H9 (cell line): ENCODE data around the gene LARGE1. TPM values are rescaled to one million over a fixed set of nuclear protein-coding genes. Genes with fewer than 3 reads are reported as not detected.
A peak's percentile ranks its signal among the peaks of the same experiment; 100 is the strongest.

Experiments used
- DNase-seq: peaks from one replicate; pipeline ENCODE4 v3.0.0-alpha.2; 2017
- H2AFZ ChIP-seq: one replicate; pipeline ENCODE4 v1.6.1; 2013; ENCODE audit warnings: mild to moderate bottlenecking, low read length, control low read depth, moderate library complexity
- H2AK5ac ChIP-seq: 2 replicates; pipeline ENCODE4 v1.6.1; 2013; ENCODE audit warnings: low read length, control low read depth, mixed read lengths; ENCODE audit not compliant: insufficient read length
- H2BK120ac ChIP-seq: one replicate; pipeline ENCODE4 v1.6.1; 2013; ENCODE audit warnings: low read depth, mild to moderate bottlenecking, low read length, control low read depth, inconsistent platforms; ENCODE audit not compliant: poor library complexity, severe bottlenecking
- H2BK12ac ChIP-seq: 2 replicates; pipeline ENCODE4 v1.6.1; 2013; ENCODE audit warnings: low read length, control low read depth, mixed read lengths, low read depth; ENCODE audit not compliant: insufficient read length
- H2BK15ac ChIP-seq: 2 replicates; pipeline ENCODE4 v1.6.1; 2013; ENCODE audit warnings: low read depth, low read length, control low read depth
- H2BK20ac ChIP-seq: one replicate; pipeline ENCODE4 v1.6.1; 2013; ENCODE audit warnings: low read depth, mild to moderate bottlenecking, low read length, control low read depth, inconsistent platforms; ENCODE audit not compliant: poor library complexity, severe bottlenecking
- H2BK5ac ChIP-seq: 2 replicates; pipeline ENCODE4 v1.6.1; 2013; ENCODE audit warnings: low read length, control low read depth, mixed read lengths; ENCODE audit not compliant: insufficient read length
- H3K14ac ChIP-seq: 2 replicates; pipeline ENCODE4 v1.6.1; 2013; ENCODE audit warnings: low read length, control low read depth; ENCODE audit not compliant: insufficient read depth
- H3K18ac ChIP-seq: 2 replicates; pipeline ENCODE4 v1.6.1; 2013; ENCODE audit warnings: low read depth, mild to moderate bottlenecking, mixed read lengths, low read length, control low read depth; ENCODE audit not compliant: insufficient read length
- H3K23ac ChIP-seq: 2 replicates; pipeline ENCODE4 v1.6.1; 2013; ENCODE audit warnings: low read length, control low read depth, mixed read lengths, low read depth; ENCODE audit not compliant: insufficient read length
- H3K23me2 ChIP-seq: 2 replicates; pipeline ENCODE4 v1.6.1; 2013; ENCODE audit warnings: low read depth, mild to moderate bottlenecking, mixed read lengths, low read length, control low read depth; ENCODE audit not compliant: insufficient read length, poor library complexity, severe bottlenecking
- H3K27ac ChIP-seq: 2 replicates; pipeline ENCODE4 v1.5.1; 2013; ENCODE audit warnings: low read length, control low read depth, mixed read lengths, low read depth; ENCODE audit not compliant: insufficient read length
- H3K27me3 ChIP-seq: 2 replicates; pipeline ENCODE4 v1.6.1; 2013; ENCODE audit warnings: low read length, control low read depth, inconsistent platforms; ENCODE audit not compliant: insufficient read depth
- H3K4ac ChIP-seq: 2 replicates; pipeline ENCODE4 v1.6.1; 2013; ENCODE audit warnings: low read depth, mild to moderate bottlenecking, control low read depth, inconsistent platforms, low read length, moderate library complexity
- H3K4me1 ChIP-seq: 2 replicates; pipeline ENCODE4 v1.6.1; 2013; ENCODE audit warnings: low read length, control low read depth, inconsistent platforms; ENCODE audit not compliant: insufficient read depth
- H3K4me2 ChIP-seq: 2 replicates; pipeline ENCODE4 v1.6.1; 2013; ENCODE audit warnings: low read length, control low read depth, mixed read lengths; ENCODE audit not compliant: insufficient read length, insufficient read depth
- H3K56ac ChIP-seq: 2 replicates; pipeline ENCODE4 v1.6.1; 2013; ENCODE audit warnings: low read depth, mild to moderate bottlenecking, mixed read lengths, low read length, control low read depth; ENCODE audit not compliant: insufficient read length
- H3K79me1 ChIP-seq: 2 replicates; pipeline ENCODE4 v1.6.1; 2013; ENCODE audit warnings: low read depth, mild to moderate bottlenecking, moderate library complexity, low read length, control low read depth, inconsistent platforms; ENCODE audit not compliant: insufficient read depth, poor library complexity, severe bottlenecking
- H3K79me2 ChIP-seq: 2 replicates; pipeline ENCODE4 v1.6.1; 2013; ENCODE audit warnings: low read length, control low read depth, inconsistent platforms; ENCODE audit not compliant: insufficient read depth
- H3K9ac ChIP-seq: 2 replicates; pipeline ENCODE4 v1.6.1; 2013; ENCODE audit warnings: low read length, control low read depth, mixed read lengths; ENCODE audit not compliant: insufficient read length; ENCODE audit errors: extremely low read depth
- H3K9me3 ChIP-seq: one replicate; pipeline ENCODE4 v1.6.1; 2013; ENCODE audit warnings: low read depth, low read length, inconsistent platforms; ENCODE audit not compliant: control insufficient read depth
- H3T11ph ChIP-seq: one replicate; pipeline ENCODE4 v1.6.1; 2013; ENCODE audit warnings: mild to moderate bottlenecking, low read length, control low read depth, inconsistent platforms
- H4K20me1 ChIP-seq: one replicate; pipeline ENCODE4 v1.6.1; 2013; ENCODE audit not compliant: control insufficient read depth, insufficient read length, insufficient read depth
- H4K5ac ChIP-seq: 2 replicates; pipeline ENCODE4 v1.6.1; 2013; ENCODE audit warnings: low read depth, mild to moderate bottlenecking, mixed read lengths, low read length, control low read depth; ENCODE audit not compliant: insufficient read length
- H4K8ac ChIP-seq: replicated peaks from 2 replicates; pipeline ENCODE4 v1.6.1; 2013; ENCODE audit warnings: low read length, control low read depth, mixed read lengths, low read depth; ENCODE audit not compliant: insufficient read length
- H4K91ac ChIP-seq: 2 replicates; pipeline ENCODE4 v1.6.1; 2013; ENCODE audit warnings: low read depth, mild to moderate bottlenecking, moderate library complexity, mixed read lengths, low read length, control low read depth; ENCODE audit not compliant: insufficient read length
- H3K27ac Mint-ChIP-seq, 3 experiments: 2 replicates in 2 of 3; 3 replicates in 1 of 3; pipeline ENCODE4 v1.8.0; 2020 to 2021; ENCODE audit warnings: mixed read lengths in 3 of 3, mild to moderate bottlenecking in 1 of 3, moderate library complexity in 1 of 3
- H3K27me3 Mint-ChIP-seq: 2 replicates; pipeline ENCODE4 v1.8.0; 2021; ENCODE audit warnings: low read depth, mild to moderate bottlenecking, moderate library complexity, mixed read lengths
- H3K36me3 Mint-ChIP-seq, 3 experiments: 2 replicates in 2 of 3; 3 replicates in 1 of 3; pipeline ENCODE4 v1.8.0; 2020 to 2021; ENCODE audit warnings: low read depth in 3 of 3, mixed read lengths in 3 of 3; ENCODE audit not compliant: insufficient read depth in 1 of 3
- H3K4me1 Mint-ChIP-seq, 2 experiments: 2 replicates each; pipeline ENCODE4 v1.8.0; 2020; ENCODE audit warnings: mixed read lengths in 2 of 2
- H3K4me3 Mint-ChIP-seq, 2 experiments: 2 replicates in 1 of 2; 3 replicates in 1 of 2; pipeline ENCODE4 v1.8.0; 2020 to 2021; ENCODE audit warnings: mild to moderate bottlenecking in 2 of 2, mixed read lengths in 2 of 2, moderate library complexity in 1 of 2
- H3K9me3 Mint-ChIP-seq, 2 experiments: 2 replicates in 1 of 2; 3 replicates in 1 of 2; pipeline ENCODE4 v1.8.0; 2020; ENCODE audit warnings: mild to moderate bottlenecking in 2 of 2, mixed read lengths in 2 of 2, moderate library complexity in 1 of 2
- CTCF ChIP-seq: fragments of 200-600 bp; sonication (generic); conservative IDR thresholded peaks from 3 replicates; pipeline ENCODE4 v1.8.0; 2021; ENCODE audit warnings: antibody characterized with exemption, mild to moderate bottlenecking
- WGBS: extraction: QIAGEN DNeasy Blood & Tissue Kit; methylation state at CpG from one replicate; pipeline ENCODE4 v1.1.7; 2013; ENCODE audit warnings: missing lambda C conversion rate, low lambda C conversion rate, mixed read lengths; ENCODE audit not compliant: insufficient read length; ENCODE audit errors: extremely low coverage; 5-methylcytosine and 5-hydroxymethylcytosine counted together
- total RNA-seq: library from RNA; stranded (reverse); gene quantifications from 2 replicates; pipeline ENCODE4 v1.2.1, GENCODE V29; 2021

Gene LARGE1
- total RNA-seq, 1 experiment from 2014 or later = 43.5 TPM

GRCh38 chr22:33570110-33570509, 350.2 kb downstream of the LARGE1 start:
- Histone ChIP-seq H3T11ph (no peak overlapping the region), H3K14ac (no peak overlapping the region), H2BK120ac (no peak overlapping the region), H3K27me3 (no peaks in the 10 kb centered on the region), H3K4me2 (no peak overlapping the region), H3K4me1 (peaks cover 7% of the 10 kb centered on the region; the same call in 1 of the 2 replicates), H3K23ac (no peak overlapping the region), H3K9me3 (no peaks in the 10 kb centered on the region), H4K20me1 (no peaks in the 10 kb centered on the region), H2BK20ac (no peak overlapping the region), H2AFZ (no peak overlapping the region), H3K23me2 (no peaks in the 10 kb centered on the region), H2BK5ac (no peak overlapping the region), H4K8ac (no peak overlapping the region), H3K4ac (no peak overlapping the region), H3K27ac (no peak overlapping the region), H4K5ac (no peak overlapping the region), H4K91ac (no peak overlapping the region), H2BK12ac (no peak overlapping the region), H3K79me2 (no peaks in the 10 kb centered on the region), H3K56ac (no peak overlapping the region), H2AK5ac (no peak overlapping the region), H2BK15ac (no peak overlapping the region), H3K9ac (no peak overlapping the region), H3K79me1 (no peaks in the 10 kb centered on the region), H3K18ac (no peak overlapping the region)
- DNase-seq = no peak
- no peak overlapping the region for H3K4me3 Mint-ChIP-seq
- peaks cover 19 to 32% of the 10 kb centered on the region in 2 experiments for H3K4me1 Mint-ChIP-seq
- H3K27me3 Mint-ChIP-seq = no peaks in the 10 kb centered on the region
- no peaks in the 10 kb centered on the region for H3K9me3 Mint-ChIP-seq
- no CpG with 5 or more reads among the region's 4 CpGs for WGBS
- H3K27ac Mint-ChIP-seq = peak overlapping the region in 1 of 3 experiments; percentile 64; a peak in 1 of 7 replicates
- H3K36me3 Mint-ChIP-seq = no peaks in the 10 kb centered on the region; a peak in 3 of 7 replicates
- TF ChIP-seq CTCF = no peak
